IPS DF 4.7 (cell line): Measurements from ENCODE around the gene GBP1.
"Not testable (repeated sequence)": the region's sequence is repeated elsewhere in the genome, so short reads cannot be mapped to it uniquely, and the experiment has no call there.

Experiments
- DNase-seq: peaks from one replicate; pipeline ENCODE4 v3.0.0-alpha.2; 2013; ENCODE audit warnings: low spot score; ENCODE audit errors: extremely low read depth

GBP1 gene

GRCh38 chr1:89065079-89065868, at the start of gene GBP1:
Gene GBP1, minus strand, starts transcription at chr1:89065208. Its CDS starts 1,974 bp downstream, at chr1:89063234.
- DNase-seq = no peak

- no peak for DNase-seq
Observed at GRCh38 chr1:89114662-89115061, 49.7 kb upstream of the GBP1 start.

- no peak for DNase-seq
Observed at GRCh38 chr1:89112871-89113613, 48.0 kb upstream of the GBP1 start.

GRCh38 chr1:89104687-89105086, 39.7 kb upstream of the GBP1 start:
- no peak for DNase-seq

GRCh38 chr1:89104147-89104546, 39.1 kb upstream of the GBP1 start:
- no peak for DNase-seq

- DNase-seq = no peak
Observed at GRCh38 chr1:89102021-89102420, 37.0 kb upstream of the GBP1 start.

- no peak for DNase-seq
Observed at GRCh38 chr1:89100412-89100811, 35.4 kb upstream of the GBP1 start.

- no peak for DNase-seq
Observed at GRCh38 chr1:89098857-89099256, 33.8 kb upstream of the GBP1 start.

GRCh38 chr1:89095737-89096136, 30.7 kb upstream of the GBP1 start:
- DNase-seq = no peak

GRCh38 chr1:89089962-89090361, 25.0 kb upstream of the GBP1 start:
- no peak for DNase-seq

GRCh38 chr1:89088572-89088971, 23.6 kb upstream of the GBP1 start:
- no peak for DNase-seq

- DNase-seq = no peak
Observed at GRCh38 chr1:89087241-89087640, 22.2 kb upstream of the GBP1 start.

GRCh38 chr1:89085781-89086180, 20.8 kb upstream of the GBP1 start:
- DNase-seq = peak; percentile 71

- no peak for DNase-seq
Observed at GRCh38 chr1:89081005-89081404, 16.0 kb upstream of the GBP1 start.

GRCh38 chr1:89080068-89080467, 15.1 kb upstream of the GBP1 start:
- DNase-seq = not testable (repeated sequence)

- DNase-seq = not testable (repeated sequence)
Observed at GRCh38 chr1:89072466-89073065, 7.6 kb upstream of the GBP1 start.

- DNase-seq = no peak
Observed at GRCh38 chr1:89070509-89070908, 5.5 kb upstream of the GBP1 start.

GRCh38 chr1:89069951-89070350, 4.9 kb upstream of the GBP1 start:
- DNase-seq = no peak

- no peak for DNase-seq
Observed at GRCh38 chr1:89068291-89068690, 3.3 kb upstream of the GBP1 start.

- DNase-seq = no peak
Observed at GRCh38 chr1:89064632-89065031, 376 bp downstream of the GBP1 start.

- no peak for DNase-seq
Observed at GRCh38 chr1:89063094-89063493, 1.9 kb downstream of the GBP1 start.

GRCh38 chr1:89060091-89060490, 4.9 kb downstream of the GBP1 start:
- DNase-seq = no peak
